HepG2 (cell line): Measurements from ENCODE around the gene RNASE12. TPM values are rescaled to one million over a fixed set of nuclear protein-coding genes. Genes with fewer than 3 reads are reported as not detected.

Source experiments
- CBX2 ChIP-seq, 2 experiments: fragments of 200-600 bp in 1 of 2; sonication (generic); formaldehyde crosslinking in 1 of 2; IDR thresholded peaks; 2 replicates each; pipeline versions ENCODE4 v1.7.0 to v1.8.1; 2018 to 2022; ENCODE audit warnings: low read depth in 2 of 2, low read length in 1 of 2, mild to moderate bottlenecking in 1 of 2, missing genetic modification reagents in 1 of 2
- KAT2B ChIP-seq: fragments of 150-350 bp; IDR thresholded peaks from 2 replicates; pipeline ENCODE4 v1.6.1; 2014; ENCODE audit warnings: low read depth, low read length, borderline replicate concordance
- LRRFIP1 ChIP-seq: sonication (generic); formaldehyde crosslinking; conservative IDR thresholded peaks from 2 replicates; pipeline ENCODE4 v1.4.0; 2020; ENCODE audit warnings: missing genetic modification reagents
- MAF1 ChIP-seq: sonication (generic); formaldehyde crosslinking; IDR thresholded peaks from 2 replicates; pipeline ENCODE4 v1.5.0; 2020; ENCODE audit warnings: missing genetic modification reagents, borderline replicate concordance
- POLR2A ChIP-seq, 2 experiments: IDR thresholded peaks; 2 replicates each; pipeline ENCODE4 v1.6.1; 2011; ENCODE audit warnings: low read depth in 2 of 2, low read length in 2 of 2, mild to moderate bottlenecking in 1 of 2, moderate library complexity in 1 of 2; ENCODE audit not compliant: insufficient read depth in 1 of 2
- POLR2AphosphoS5 ChIP-seq: IDR thresholded peaks from 2 replicates; pipeline ENCODE4 v1.6.1; 2012; ENCODE audit warnings: low read depth, low read length
- RXRB ChIP-seq: IDR thresholded peaks from 2 replicates; pipeline ENCODE4 v1.6.1; 2016; ENCODE audit warnings: borderline replicate concordance, missing genetic modification reagents, missing compliant biosample characterization
- TAF15 ChIP-seq: fragments of 200-400 bp; formaldehyde crosslinking; IDR thresholded peaks from one replicate; pipeline ENCODE4 v1.6.1; 2018; ENCODE audit warnings: mild to moderate bottlenecking, low read depth, low read length; ENCODE audit not compliant: poor library complexity, severe bottlenecking
- TGIF2 ChIP-seq: IDR thresholded peaks from 2 replicates; pipeline ENCODE4 v1.6.1; 2016; ENCODE audit warnings: control low read depth, missing compliant biosample characterization
- ZBTB7B ChIP-seq: sonication (generic); formaldehyde crosslinking; IDR thresholded peaks from 2 replicates; pipeline ENCODE4 v1.4.0; 2020; ENCODE audit warnings: missing genetic modification reagents
- ZMYM2 ChIP-seq: sonication (generic); formaldehyde crosslinking; IDR thresholded peaks from 2 replicates; pipeline ENCODE4 v1.8.0; 2022; ENCODE audit warnings: mild to moderate bottlenecking, missing genetic modification reagents
- ZNF263 ChIP-seq: sonication (generic); formaldehyde crosslinking; IDR thresholded peaks from 2 replicates; pipeline ENCODE4 v1.4.0; 2020; ENCODE audit warnings: missing genetic modification reagents
- ZNF317 ChIP-seq: sonication (generic); formaldehyde crosslinking; IDR thresholded peaks from 2 replicates; pipeline ENCODE4 v1.5.0; 2020; ENCODE audit warnings: mild to moderate bottlenecking, missing genetic modification reagents
- ZNF335 ChIP-seq: sonication (generic); formaldehyde crosslinking; IDR thresholded peaks from 2 replicates; pipeline ENCODE4 v1.4.0; 2020; ENCODE audit warnings: missing genetic modification reagents
- ZNF460 ChIP-seq: sonication (generic); formaldehyde crosslinking; IDR thresholded peaks from 2 replicates; pipeline ENCODE4 v1.5.1; 2020; ENCODE audit warnings: missing genetic modification reagents, mild to moderate bottlenecking, borderline replicate concordance
- ZNF501 ChIP-seq: sonication (generic); formaldehyde crosslinking; IDR thresholded peaks from 2 replicates; pipeline ENCODE4 v1.5.1; 2020; ENCODE audit warnings: mild to moderate bottlenecking, moderate library complexity, missing genetic modification reagents
- ZNF569 ChIP-seq: sonication (generic); formaldehyde crosslinking; IDR thresholded peaks from 2 replicates; pipeline ENCODE4 v1.5.0; 2020; ENCODE audit warnings: mild to moderate bottlenecking, missing genetic modification reagents, moderate library complexity, borderline replicate concordance
- ZNF678 ChIP-seq: sonication (generic); formaldehyde crosslinking; IDR thresholded peaks from 2 replicates; pipeline ENCODE4 v1.4.0; 2020; ENCODE audit warnings: mild to moderate bottlenecking, missing genetic modification reagents
- polyA plus RNA-seq, 8 experiments: library from polyadenylated mRNA; depleted of rRNA in 3 of 8; stranded (reverse) in 7 of 8; unstranded in 1 of 8; fragments of >200 nt; fragmentation: Illumina TruSeq in 4 of 8; extraction: Trizol in 4 of 8; gene quantifications; 2 replicates each; pipeline versions ENCODE4 v1.2.1 to v1.2.3, GENCODE V29; 2011 to 2016; ENCODE audit warnings: low read depth in 4 of 8, missing spikeins in 1 of 8, mixed read lengths in 1 of 8; ENCODE audit not compliant: insufficient read depth in 1 of 8
- total RNA-seq, 5 experiments: library from RNA; depleted of rRNA; stranded (reverse); fragments of >200 nt; fragmentation: Illumina TruSeq; extraction: Trizol; gene quantifications; 2 replicates each; pipeline ENCODE4 v1.2.3, GENCODE V29; 2016; ENCODE audit warnings: low read depth in 1 of 5
- TF ChIP-seq, protein P1 (sequence below): sonication (generic); formaldehyde crosslinking; IDR thresholded peaks from 2 replicates; pipeline ENCODE4 v1.9.0; 2021; ENCODE audit warnings: missing genetic modification reagents, borderline replicate concordance
- TF ChIP-seq, protein P2 (sequence below): sonication (generic); formaldehyde crosslinking; IDR thresholded peaks from 2 replicates; pipeline ENCODE4 v1.5.0; 2020; ENCODE audit warnings: mild to moderate bottlenecking, missing genetic modification reagents
- TF ChIP-seq, protein P3 (sequence below): sonication (generic); IDR thresholded peaks from 2 replicates; pipeline ENCODE4 v1.6.1; 2016; ENCODE audit warnings: low read depth, borderline replicate concordance
- TF ChIP-seq, protein P4 (sequence below): IDR thresholded peaks from 2 replicates; pipeline ENCODE4 v1.6.1; 2016; ENCODE audit warnings: mild to moderate bottlenecking, missing biosample characterization, missing genetic modification reagents

The RNASE12 gene
- total and polyA plus RNA-seq, 2 of the 13 experiments (the other 11 are each of a cell fraction or from before 2014, with no cell fraction given): not detected

GRCh38 chr14:20630340-20631022 lies 39.3 kb upstream of the RNASE12 start (continued):
- TF ChIP-seq ZNF501 (CRISPR knock-in tag) (peak; percentile 63; the same call in 1 of the 2 replicates), ZNF460 (CRISPR knock-in tag) (no peak), POLR2AphosphoS5 (no peak), ZNF678 (CRISPR knock-in tag) (0 out of 2 replicates have a peak, but pooled peaks have one; percentile 57), TGIF2 (no peak; the same call in 1 of the 2 replicates), CBX2 (IDR thresholded peaks at IDR 0.05; ENCODE audit: low read depth, low read length) (no peak), CBX2 (CRISPR knock-in tag; IDR thresholded peaks at IDR 0.05; ENCODE audit: low read depth) (0 out of 2 replicates have a peak, but pooled peaks have one; percentile 84), TAF15 (no peak), ZBTB7B (peak; percentile 20; the same call in 1 of the 2 replicates), ZNF263 (no peak; the same call in none of the 2 replicates), RXRB (CRISPR knock-in tag) (peak; percentile 53; the same call in 1 of the 2 replicates), ZNF317 (CRISPR knock-in tag) (peak; percentile 79), KAT2B (no peak), POLR2A (IDR thresholded peaks at IDR 0.05; ENCODE audit: insufficient read depth in 1 of 2, low read depth in 2 of 2, low read length in 2 of 2) (no peak), LRRFIP1 (0 out of 2 replicates have a peak, but pooled peaks have one; percentile 38), ZNF335 (CRISPR knock-in tag) (peak; percentile 18; the same call in 1 of the 2 replicates), ZNF569 (CRISPR knock-in tag) (no peak), MAF1 (CRISPR knock-in tag) (peak; percentile 95), ZMYM2 (peak; percentile 72)
- TF ChIP-seq, protein P1, sequence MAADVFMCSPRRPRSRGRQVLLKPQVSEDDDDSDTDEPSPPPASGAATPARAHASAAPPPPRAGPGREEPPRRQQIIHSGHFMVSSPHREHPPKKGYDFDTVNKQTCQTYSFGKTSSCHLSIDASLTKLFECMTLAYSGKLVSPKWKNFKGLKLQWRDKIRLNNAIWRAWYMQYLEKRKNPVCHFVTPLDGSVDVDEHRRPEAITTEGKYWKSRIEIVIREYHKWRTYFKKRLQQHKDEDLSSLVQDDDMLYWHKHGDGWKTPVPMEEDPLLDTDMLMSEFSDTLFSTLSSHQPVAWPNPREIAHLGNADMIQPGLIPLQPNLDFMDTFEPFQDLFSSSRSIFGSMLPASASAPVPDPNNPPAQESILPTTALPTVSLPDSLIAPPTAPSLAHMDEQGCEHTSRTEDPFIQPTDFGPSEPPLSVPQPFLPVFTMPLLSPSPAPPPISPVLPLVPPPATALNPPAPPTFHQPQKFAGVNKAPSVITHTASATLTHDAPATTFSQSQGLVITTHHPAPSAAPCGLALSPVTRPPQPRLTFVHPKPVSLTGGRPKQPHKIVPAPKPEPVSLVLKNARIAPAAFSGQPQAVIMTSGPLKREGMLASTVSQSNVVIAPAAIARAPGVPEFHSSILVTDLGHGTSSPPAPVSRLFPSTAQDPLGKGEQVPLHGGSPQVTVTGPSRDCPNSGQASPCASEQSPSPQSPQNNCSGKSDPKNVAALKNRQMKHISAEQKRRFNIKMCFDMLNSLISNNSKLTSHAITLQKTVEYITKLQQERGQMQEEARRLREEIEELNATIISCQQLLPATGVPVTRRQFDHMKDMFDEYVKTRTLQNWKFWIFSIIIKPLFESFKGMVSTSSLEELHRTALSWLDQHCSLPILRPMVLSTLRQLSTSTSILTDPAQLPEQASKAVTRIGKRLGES (CRISPR knock-in tag): no peak
- TF ChIP-seq, protein P2, sequence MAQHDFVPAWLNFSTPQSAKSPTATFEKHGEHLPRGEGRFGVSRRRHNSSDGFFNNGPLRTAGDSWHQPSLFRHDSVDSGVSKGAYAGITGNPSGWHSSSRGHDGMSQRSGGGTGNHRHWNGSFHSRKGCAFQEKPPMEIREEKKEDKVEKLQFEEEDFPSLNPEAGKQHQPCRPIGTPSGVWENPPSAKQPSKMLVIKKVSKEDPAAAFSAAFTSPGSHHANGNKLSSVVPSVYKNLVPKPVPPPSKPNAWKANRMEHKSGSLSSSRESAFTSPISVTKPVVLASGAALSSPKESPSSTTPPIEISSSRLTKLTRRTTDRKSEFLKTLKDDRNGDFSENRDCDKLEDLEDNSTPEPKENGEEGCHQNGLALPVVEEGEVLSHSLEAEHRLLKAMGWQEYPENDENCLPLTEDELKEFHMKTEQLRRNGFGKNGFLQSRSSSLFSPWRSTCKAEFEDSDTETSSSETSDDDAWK (CRISPR knock-in tag): no peak
- TF ChIP-seq, protein P3, sequence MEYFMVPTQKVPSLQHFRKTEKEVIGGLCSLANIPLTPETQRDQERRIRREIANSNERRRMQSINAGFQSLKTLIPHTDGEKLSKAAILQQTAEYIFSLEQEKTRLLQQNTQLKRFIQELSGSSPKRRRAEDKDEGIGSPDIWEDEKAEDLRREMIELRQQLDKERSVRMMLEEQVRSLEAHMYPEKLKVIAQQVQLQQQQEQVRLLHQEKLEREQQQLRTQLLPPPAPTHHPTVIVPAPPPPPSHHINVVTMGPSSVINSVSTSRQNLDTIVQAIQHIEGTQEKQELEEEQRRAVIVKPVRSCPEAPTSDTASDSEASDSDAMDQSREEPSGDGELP: peak; percentile 46; the same call in 1 of the 2 replicates
- TF ChIP-seq, protein P4, sequence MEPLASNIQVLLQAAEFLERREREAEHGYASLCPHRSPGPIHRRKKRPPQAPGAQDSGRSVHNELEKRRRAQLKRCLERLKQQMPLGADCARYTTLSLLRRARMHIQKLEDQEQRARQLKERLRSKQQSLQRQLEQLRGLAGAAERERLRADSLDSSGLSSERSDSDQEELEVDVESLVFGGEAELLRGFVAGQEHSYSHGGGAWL (CRISPR knock-in tag): 0 out of 2 replicates have a peak, but pooled peaks have one; percentile 12
